ENCODE measurements around the gene DTD1.

GRCh38 chr20:18548465-18548864, 39.4 kb upstream of the DTD1 start:
- no peak for TF ChIP-seq CTCF (conservative IDR thresholded peaks at IDR 0.05; ENCODE audit: low read depth, low read length)
- no peak for TF ChIP-seq EZH2 (IDR thresholded peaks at IDR 0.05; ENCODE audit: borderline replicate concordance, low read depth, low read length, poor library complexity, severe bottlenecking)

All from A673 (cell line).